Progenitor cell of endocrine pancreas (in vitro differentiated cells): ENCODE data around the gene REPS2. TPM values are rescaled to one million over a fixed set of nuclear protein-coding genes. Genes with fewer than 3 reads are reported as not detected.

ENCODE experiments used
- DNase-seq: peaks from one replicate; pipeline ENCODE4 v3.0.0; 2021; ENCODE audit warnings: low spot score; ENCODE audit not compliant: unreplicated experiment
- H3K27ac Mint-ChIP-seq: 2 replicates; pipeline ENCODE4 v1.8.0; 2021; ENCODE audit warnings: mild to moderate bottlenecking, moderate library complexity, mixed read lengths
- H3K27me3 Mint-ChIP-seq: 2 replicates; pipeline ENCODE4 v1.8.0; 2021; ENCODE audit warnings: mixed read lengths
- H3K36me3 Mint-ChIP-seq: 2 replicates; pipeline ENCODE4 v1.8.0; 2022; ENCODE audit warnings: mixed read lengths; ENCODE audit not compliant: insufficient read depth
- H3K4me1 Mint-ChIP-seq: 2 replicates; pipeline ENCODE4 v1.8.0; 2021; ENCODE audit warnings: low read depth, mixed read lengths
- H3K4me3 Mint-ChIP-seq: 2 replicates; pipeline ENCODE4 v1.8.0; 2021; ENCODE audit warnings: low read depth, mild to moderate bottlenecking, moderate library complexity, mixed read lengths
- H3K9me3 Mint-ChIP-seq: 2 replicates; pipeline ENCODE4 v1.8.0; 2021; ENCODE audit warnings: low read depth, mixed read lengths
- total RNA-seq: library from RNA; stranded (reverse); gene quantifications from 2 replicates; pipeline ENCODE4 v1.2.1, GENCODE V29; 2021
- TF ChIP-seq, protein P1 (sequence below): fragments of 200-600 bp; sonication (generic); IDR thresholded peaks from one replicate; pipeline ENCODE4 v1.5.0; 2021; ENCODE audit warnings: antibody characterized with exemption, mild to moderate bottlenecking; ENCODE audit not compliant: unreplicated experiment

REPS2 gene
- total RNA-seq, 1 donor from 2014 or later: 4.3 TPM

DNA sequence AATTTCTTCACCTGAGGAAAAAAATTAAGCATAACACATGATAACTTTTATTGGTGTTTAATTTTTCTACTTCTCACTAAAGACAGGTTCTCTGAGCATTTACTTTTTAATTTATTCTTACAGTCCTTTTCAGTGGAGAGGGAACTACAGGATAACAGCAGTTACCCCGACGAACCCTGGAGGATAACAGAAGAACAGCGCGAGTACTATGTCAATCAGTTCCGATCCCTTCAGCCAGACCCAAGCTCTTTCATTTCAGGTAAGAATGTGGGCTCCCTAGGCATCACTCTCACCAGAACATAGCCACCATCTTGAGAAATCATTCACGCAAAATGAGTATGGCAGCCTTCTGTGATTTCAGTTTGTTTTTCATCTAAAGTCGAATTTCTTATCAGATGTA is 100.8 kb downstream of the REPS2 start:
- Mint-ChIP-seq H3K9me3 (no peaks in the 10 kb centered on the region), H3K4me1 (no peaks in the 10 kb centered on the region), H3K27me3 (no peaks in the 10 kb centered on the region), H3K27ac (no peak overlapping the region), H3K36me3 (no peaks in the 10 kb centered on the region), H3K4me3 (no peak overlapping the region)
- no peak for DNase-seq
- TF ChIP-seq, protein P1, sequence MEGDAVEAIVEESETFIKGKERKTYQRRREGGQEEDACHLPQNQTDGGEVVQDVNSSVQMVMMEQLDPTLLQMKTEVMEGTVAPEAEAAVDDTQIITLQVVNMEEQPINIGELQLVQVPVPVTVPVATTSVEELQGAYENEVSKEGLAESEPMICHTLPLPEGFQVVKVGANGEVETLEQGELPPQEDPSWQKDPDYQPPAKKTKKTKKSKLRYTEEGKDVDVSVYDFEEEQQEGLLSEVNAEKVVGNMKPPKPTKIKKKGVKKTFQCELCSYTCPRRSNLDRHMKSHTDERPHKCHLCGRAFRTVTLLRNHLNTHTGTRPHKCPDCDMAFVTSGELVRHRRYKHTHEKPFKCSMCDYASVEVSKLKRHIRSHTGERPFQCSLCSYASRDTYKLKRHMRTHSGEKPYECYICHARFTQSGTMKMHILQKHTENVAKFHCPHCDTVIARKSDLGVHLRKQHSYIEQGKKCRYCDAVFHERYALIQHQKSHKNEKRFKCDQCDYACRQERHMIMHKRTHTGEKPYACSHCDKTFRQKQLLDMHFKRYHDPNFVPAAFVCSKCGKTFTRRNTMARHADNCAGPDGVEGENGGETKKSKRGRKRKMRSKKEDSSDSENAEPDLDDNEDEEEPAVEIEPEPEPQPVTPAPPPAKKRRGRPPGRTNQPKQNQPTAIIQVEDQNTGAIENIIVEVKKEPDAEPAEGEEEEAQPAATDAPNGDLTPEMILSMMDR: no peak

DNA sequence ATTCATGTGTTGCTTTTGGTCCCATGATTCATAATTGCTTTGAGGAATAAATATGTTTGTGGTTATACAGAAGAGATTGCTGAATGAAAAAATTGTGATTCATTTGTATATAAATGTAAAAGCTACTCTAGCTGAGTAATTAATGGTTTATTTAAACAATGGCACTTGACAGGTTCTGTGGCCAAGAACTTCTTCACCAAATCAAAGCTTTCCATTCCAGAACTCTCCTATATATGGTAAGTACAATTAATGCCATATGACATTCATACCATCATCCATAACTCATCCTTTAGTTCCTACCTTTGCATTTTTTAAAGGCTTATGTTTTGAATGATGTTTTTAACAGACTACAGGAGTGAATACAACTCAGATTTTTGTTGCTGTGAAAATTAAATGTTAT is 105.8 kb downstream of the REPS2 start:
- H3K27me3 Mint-ChIP-seq: no peaks in the 10 kb centered on the region
- DNase-seq: no peak
- TF ChIP-seq, protein P1: no peak
- H3K4me3 Mint-ChIP-seq: no peak overlapping the region
- no peaks in the 10 kb centered on the region for H3K4me1 Mint-ChIP-seq
- no peak overlapping the region for H3K27ac Mint-ChIP-seq
- H3K36me3 Mint-ChIP-seq: no peaks in the 10 kb centered on the region
- no peaks in the 10 kb centered on the region for H3K9me3 Mint-ChIP-seq

DNA sequence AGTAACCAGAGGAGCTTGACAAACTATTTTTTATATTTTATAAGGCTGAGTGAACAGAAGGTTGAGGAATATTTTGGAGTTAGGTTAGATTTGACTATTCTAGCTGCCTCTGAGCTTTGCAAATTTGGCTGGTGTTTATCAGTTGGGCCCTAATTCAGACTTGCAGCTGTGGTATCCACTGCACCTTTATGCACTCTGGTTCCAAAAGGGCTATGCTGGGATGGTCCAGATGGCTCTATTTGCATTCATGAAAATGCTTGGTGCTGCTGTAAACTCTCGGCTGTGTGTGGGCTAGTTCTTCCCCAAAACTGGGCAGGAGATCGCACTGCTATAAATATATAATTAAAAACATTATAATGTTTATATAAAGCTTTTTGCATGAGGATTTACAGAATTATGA is 106.3 kb downstream of the REPS2 start:
- Mint-ChIP-seq H3K4me3 (no peak overlapping the region), H3K27ac (no peak overlapping the region), H3K4me1 (no peaks in the 10 kb centered on the region), H3K9me3 (no peaks in the 10 kb centered on the region), H3K36me3 (no peaks in the 10 kb centered on the region), H3K27me3 (no peaks in the 10 kb centered on the region)
- no peak for DNase-seq
- TF ChIP-seq, protein P1: no peak

DNA sequence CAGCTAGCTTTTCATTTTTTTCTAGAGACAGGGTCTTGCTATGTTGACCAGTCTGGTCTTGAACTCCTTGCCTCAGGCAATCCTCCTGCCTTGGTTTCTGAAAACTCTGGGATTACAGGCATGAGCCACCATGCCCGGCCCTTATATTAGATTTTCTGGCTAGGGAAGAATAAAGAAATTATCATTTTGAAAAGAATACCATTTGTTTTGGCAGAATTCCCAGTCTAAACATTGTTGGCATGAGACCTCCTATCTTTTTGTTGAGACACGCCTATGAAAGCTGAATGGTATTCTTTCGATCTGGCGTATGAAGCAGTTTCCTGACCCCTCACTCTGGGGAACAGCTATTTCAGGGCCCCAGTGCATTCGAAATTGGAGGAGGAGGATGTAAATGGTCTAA is 107.0 kb downstream of the REPS2 start:
- no peak overlapping the region for H3K27ac Mint-ChIP-seq
- H3K36me3 Mint-ChIP-seq: no peaks in the 10 kb centered on the region
- DNase-seq: no peak
- TF ChIP-seq, protein P1: no peak
- no peak overlapping the region for H3K4me3 Mint-ChIP-seq
- no peaks in the 10 kb centered on the region for H3K4me1 Mint-ChIP-seq
- H3K27me3 Mint-ChIP-seq: no peaks in the 10 kb centered on the region
- no peaks in the 10 kb centered on the region for H3K9me3 Mint-ChIP-seq

DNA sequence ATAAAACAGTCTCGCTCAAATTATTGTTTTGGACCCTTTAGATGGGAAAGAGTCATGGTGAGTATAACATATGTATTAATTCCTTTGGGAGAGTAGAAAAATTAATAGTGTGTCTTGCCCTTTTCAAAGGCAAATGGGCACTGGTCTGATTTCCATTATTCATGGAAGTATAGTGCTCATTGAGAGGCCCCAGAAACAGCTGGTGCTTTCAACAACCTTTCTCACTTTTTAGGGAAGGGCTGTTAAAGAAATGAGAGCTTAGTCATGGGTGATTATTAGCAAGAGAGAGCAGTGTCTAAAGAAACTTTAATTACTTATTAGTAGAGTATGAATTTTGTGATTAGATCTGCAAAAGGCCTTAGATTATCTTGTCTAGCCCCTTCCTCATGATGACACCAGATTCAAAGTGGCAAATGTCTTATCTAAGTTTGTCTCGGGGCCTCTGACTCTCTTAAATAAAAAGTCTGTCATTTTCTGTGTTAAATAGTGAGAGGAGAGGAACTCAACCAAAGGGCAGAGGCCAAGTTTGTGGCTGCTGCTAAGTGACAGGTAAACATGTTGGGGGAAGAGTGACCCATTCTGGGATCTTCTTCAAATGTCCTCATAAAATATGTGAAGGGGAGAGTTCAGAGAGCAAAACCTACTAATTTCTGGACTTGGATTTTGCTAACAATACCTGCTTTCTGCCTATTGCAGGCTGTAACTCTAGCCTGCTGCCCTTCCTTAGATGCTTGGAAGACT is 110.6 kb downstream of the REPS2 start:
- DNase-seq: no peak
- TF ChIP-seq, protein P1: no peak
- no peaks in the 10 kb centered on the region for H3K4me1 Mint-ChIP-seq
- H3K36me3 Mint-ChIP-seq: no peaks in the 10 kb centered on the region
- no peak overlapping the region for H3K27ac Mint-ChIP-seq
- H3K27me3 Mint-ChIP-seq: no peaks in the 10 kb centered on the region
- H3K9me3 Mint-ChIP-seq: no peaks in the 10 kb centered on the region
- no peak overlapping the region for H3K4me3 Mint-ChIP-seq
